Measurements from ENCODE around the gene EAF2. TPM values are rescaled to one million over a fixed set of nuclear protein-coding genes. Genes with fewer than 3 reads are reported as not detected.

Gene EAF2
- 4.4 TPM for total RNA-seq (2021; ENCODE audit: unreplicated experiment)
- polyA plus RNA-seq (2012) = 4.5 and 4.7 TPM in 2 replicates
- Bru-seq, nascent RNA = percentile 40 among the genes with signal in this experiment
- BruChase-seq, experiment 1, labeled RNA remaining after a 6-hour chase = percentile 51 among the genes with signal in this experiment
- percentile 50 among the genes with signal in this experiment for BruChase-seq, experiment 2, labeled RNA remaining after a 2-hour chase
- long read RNA-seq, partial matches to known transcripts = 1 of 6 reads
- long read RNA-seq, other reads (novel, unspliced or antisense) = 0 of 6 reads

DNA sequence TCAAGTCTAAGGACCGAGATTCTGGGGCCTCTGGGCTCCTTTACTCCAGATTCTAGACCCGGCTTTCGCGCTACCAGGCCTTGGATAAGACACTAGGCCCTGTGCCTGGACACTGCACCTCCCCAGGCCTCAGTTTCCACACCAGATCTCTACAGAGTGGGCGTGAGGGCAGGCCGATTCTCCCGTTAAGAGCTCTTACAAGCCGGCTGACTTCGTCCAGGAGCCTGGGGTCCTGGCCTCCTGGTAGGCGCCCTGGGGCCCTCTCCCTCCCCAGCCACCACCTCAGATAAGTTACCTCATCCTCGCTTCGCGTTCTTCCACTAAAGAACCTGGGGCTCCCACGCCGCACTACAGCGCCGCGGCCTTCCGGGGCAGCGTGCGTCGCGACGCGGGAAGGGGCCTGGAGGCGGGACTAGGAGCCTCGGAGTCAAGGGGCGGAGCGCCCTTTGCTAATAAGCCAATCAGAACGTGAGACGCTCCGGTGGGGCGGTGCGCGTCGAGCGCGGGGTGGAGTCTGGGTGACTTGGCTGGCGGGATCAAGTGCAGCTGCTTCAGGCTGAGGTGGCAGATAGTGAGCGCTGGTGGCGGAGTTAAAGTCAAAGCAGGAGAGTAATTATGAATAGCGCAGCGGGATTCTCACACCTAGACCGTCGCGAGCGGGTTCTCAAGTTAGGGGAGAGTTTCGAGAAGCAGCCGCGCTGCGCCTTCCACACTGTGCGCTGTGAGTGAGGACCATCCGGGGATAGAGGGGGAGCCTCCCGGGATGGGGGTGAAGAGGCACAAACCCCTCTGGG lies at the start of gene EAF2, which contains the start of gene IQCB1:
TSS of gene EAF2 (plus strand) at position 539 of the 794 bp plus-strand sequence. CDS start at position 616, 77 bp downstream.
TSS of gene IQCB1 (minus strand) at position 390 of the 794 bp plus-strand sequence. CDS start 6,100 bp downstream, outside the sequence.
- peak within 1 kb of the TSS; percentile 82 to 94 for H3K4me3 ChIP-seq (replicated peaks in 1 of 2; ENCODE audit: low read depth in 1 of 2, low read length in 2 of 2)
- peak within 1 kb of the TSS; percentile 97 for H3K4me2 ChIP-seq (ENCODE audit: low read length)
- peak within 1 kb of the TSS; percentile 91 for H3K9ac ChIP-seq (ENCODE audit: low read length)
- no peak for TF ChIP-seq EGR1 (IDR thresholded peaks at IDR 0.05; ENCODE audit: low read depth)
- TF ChIP-seq, protein P1, sequence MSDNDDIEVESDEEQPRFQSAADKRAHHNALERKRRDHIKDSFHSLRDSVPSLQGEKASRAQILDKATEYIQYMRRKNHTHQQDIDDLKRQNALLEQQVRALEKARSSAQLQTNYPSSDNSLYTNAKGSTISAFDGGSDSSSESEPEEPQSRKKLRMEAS (IDR thresholded peaks at IDR 0.05) = peak; percentile 89
- no peak for TF ChIP-seq ZNF274 (IDR thresholded peaks at IDR 0.05; ENCODE audit: low read depth, low read length)
- peak; percentile 94 for TF ChIP-seq ZFX (IDR thresholded peaks at IDR 0.05)
- TF ChIP-seq, protein P2, sequence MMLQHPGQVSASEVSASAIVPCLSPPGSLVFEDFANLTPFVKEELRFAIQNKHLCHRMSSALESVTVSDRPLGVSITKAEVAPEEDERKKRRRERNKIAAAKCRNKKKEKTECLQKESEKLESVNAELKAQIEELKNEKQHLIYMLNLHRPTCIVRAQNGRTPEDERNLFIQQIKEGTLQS (IDR thresholded peaks at IDR 0.05) = no peak
- TF ChIP-seq POLR2AphosphoS5 (IDR thresholded peaks at IDR 0.05; ENCODE audit: low read depth, low read length) = peak; percentile 90
- TF ChIP-seq JUND (IDR thresholded peaks at IDR 0.05) = no peak
- TF ChIP-seq SIN3A (IDR thresholded peaks at IDR 0.05; ENCODE audit: low read depth) = peak; percentile 74
- TF ChIP-seq, protein P3, sequence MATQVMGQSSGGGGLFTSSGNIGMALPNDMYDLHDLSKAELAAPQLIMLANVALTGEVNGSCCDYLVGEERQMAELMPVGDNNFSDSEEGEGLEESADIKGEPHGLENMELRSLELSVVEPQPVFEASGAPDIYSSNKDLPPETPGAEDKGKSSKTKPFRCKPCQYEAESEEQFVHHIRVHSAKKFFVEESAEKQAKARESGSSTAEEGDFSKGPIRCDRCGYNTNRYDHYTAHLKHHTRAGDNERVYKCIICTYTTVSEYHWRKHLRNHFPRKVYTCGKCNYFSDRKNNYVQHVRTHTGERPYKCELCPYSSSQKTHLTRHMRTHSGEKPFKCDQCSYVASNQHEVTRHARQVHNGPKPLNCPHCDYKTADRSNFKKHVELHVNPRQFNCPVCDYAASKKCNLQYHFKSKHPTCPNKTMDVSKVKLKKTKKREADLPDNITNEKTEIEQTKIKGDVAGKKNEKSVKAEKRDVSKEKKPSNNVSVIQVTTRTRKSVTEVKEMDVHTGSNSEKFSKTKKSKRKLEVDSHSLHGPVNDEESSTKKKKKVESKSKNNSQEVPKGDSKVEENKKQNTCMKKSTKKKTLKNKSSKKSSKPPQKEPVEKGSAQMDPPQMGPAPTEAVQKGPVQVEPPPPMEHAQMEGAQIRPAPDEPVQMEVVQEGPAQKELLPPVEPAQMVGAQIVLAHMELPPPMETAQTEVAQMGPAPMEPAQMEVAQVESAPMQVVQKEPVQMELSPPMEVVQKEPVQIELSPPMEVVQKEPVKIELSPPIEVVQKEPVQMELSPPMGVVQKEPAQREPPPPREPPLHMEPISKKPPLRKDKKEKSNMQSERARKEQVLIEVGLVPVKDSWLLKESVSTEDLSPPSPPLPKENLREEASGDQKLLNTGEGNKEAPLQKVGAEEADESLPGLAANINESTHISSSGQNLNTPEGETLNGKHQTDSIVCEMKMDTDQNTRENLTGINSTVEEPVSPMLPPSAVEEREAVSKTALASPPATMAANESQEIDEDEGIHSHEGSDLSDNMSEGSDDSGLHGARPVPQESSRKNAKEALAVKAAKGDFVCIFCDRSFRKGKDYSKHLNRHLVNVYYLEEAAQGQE (IDR thresholded peaks at IDR 0.05; ENCODE audit: low read depth) = no peak
- TF ChIP-seq POLR2A (IDR thresholded peaks at IDR 0.05; ENCODE audit: borderline replicate concordance, extremely low read depth, insufficient read depth, insufficient read length) = peak; percentile 80
- TF ChIP-seq YY1 (IDR thresholded peaks at IDR 0.05; ENCODE audit: extremely low read depth, insufficient replicate concordance, low read depth, low read length) = no peak
- no peak for TF ChIP-seq CBX3 (IDR thresholded peaks at IDR 0.05; ENCODE audit: low read depth)
- TF ChIP-seq, protein P4, sequence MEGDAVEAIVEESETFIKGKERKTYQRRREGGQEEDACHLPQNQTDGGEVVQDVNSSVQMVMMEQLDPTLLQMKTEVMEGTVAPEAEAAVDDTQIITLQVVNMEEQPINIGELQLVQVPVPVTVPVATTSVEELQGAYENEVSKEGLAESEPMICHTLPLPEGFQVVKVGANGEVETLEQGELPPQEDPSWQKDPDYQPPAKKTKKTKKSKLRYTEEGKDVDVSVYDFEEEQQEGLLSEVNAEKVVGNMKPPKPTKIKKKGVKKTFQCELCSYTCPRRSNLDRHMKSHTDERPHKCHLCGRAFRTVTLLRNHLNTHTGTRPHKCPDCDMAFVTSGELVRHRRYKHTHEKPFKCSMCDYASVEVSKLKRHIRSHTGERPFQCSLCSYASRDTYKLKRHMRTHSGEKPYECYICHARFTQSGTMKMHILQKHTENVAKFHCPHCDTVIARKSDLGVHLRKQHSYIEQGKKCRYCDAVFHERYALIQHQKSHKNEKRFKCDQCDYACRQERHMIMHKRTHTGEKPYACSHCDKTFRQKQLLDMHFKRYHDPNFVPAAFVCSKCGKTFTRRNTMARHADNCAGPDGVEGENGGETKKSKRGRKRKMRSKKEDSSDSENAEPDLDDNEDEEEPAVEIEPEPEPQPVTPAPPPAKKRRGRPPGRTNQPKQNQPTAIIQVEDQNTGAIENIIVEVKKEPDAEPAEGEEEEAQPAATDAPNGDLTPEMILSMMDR (IDR thresholded peaks at IDR 0.05 in 2 of 3, conservative IDR thresholded peaks at IDR 0.05 in 1 of 3; ENCODE audit: borderline replicate concordance in 1 of 3, insufficient read depth in 1 of 3, low read depth in 2 of 3, low read length in 2 of 3) = no peak
- TF ChIP-seq EZH2 (IDR thresholded peaks at IDR 0.05) = no peak
- no peak for TF ChIP-seq TCF7L2 (IDR thresholded peaks at IDR 0.05; ENCODE audit: borderline replicate concordance, extremely low read depth, insufficient read depth, insufficient read length)
- TF ChIP-seq SRF (IDR thresholded peaks at IDR 0.05; ENCODE audit: low read depth) = no peak
- no peak for TF ChIP-seq FOSL1 (IDR thresholded peaks at IDR 0.05; ENCODE audit: low read depth)
- no peak for TF ChIP-seq RAD21 (IDR thresholded peaks at IDR 0.05; ENCODE audit: low read depth)
- peak; percentile 61 for TF ChIP-seq SP1 (IDR thresholded peaks at IDR 0.05; ENCODE audit: low read depth)
- TF ChIP-seq ELF1 (IDR thresholded peaks at IDR 0.05; ENCODE audit: borderline replicate concordance, low read depth) = no peak; the same call in 1 of the 2 replicates
- ATAC-seq (peak; percentile 99), DNase-seq (ENCODE audit: low read depth, low spot score) (peak; percentile 93)
- POLR2A ChIA-PET = interaction anchor here (0.6 kb wide), 1 partner anchor 9 kb away, joined by 3 read pairs; no protein-coding TSS in a partner anchor
- RAD21 ChIA-PET (ENCODE audit: low non-redundant PET in 1 of 2, low total read pairs in 2 of 2, uncharacterized antibody in 2 of 2, unreplicated experiment in 2 of 2) = no interaction called here
- H3K9me2 ChIP-seq (ENCODE audit: insufficient read depth) = no peaks in the 10 kb centered on the region
- no peaks in the 10 kb centered on the region for H3K9me3 ChIP-seq (ENCODE audit: control insufficient read depth in 1 of 2, insufficient read depth in 1 of 2, low read depth in 1 of 2, low read length in 2 of 2)
- intact Hi-C loops (cut with micrococcal nuclease) = loop anchor here (5.0 kb wide), 1 partner anchor 288 kb away; the partner anchor contains the start of gene POLQ
- H3K79me2 ChIP-seq (ENCODE audit: insufficient read depth, low read length) = peaks cover 46% of the 10 kb centered on the region
- peak within 1 kb of the TSS; percentile 46 for H3K27ac ChIP-seq (ENCODE audit: low read depth, low read length)
- CTCF ChIA-PET = no interaction called here
- H2AFZ ChIP-seq (ENCODE audit: low read depth, low read length, poor library complexity, severe bottlenecking) = peak within 1 kb of the TSS; percentile 79
- H3K36me3 ChIP-seq (ENCODE audit: control insufficient read depth in 1 of 2, insufficient read depth in 2 of 2, low read length in 2 of 2) = peaks cover 0 to 17% of the 10 kb centered on the region in 2 experiments; a peak in 2 of 4 replicates
- peaks cover 0 to 15% of the 10 kb centered on the region in 2 experiments; a peak in 2 of 4 replicates for H3K4me1 ChIP-seq (ENCODE audit: control insufficient read depth in 1 of 2, insufficient read depth in 2 of 2, low read length in 2 of 2)
- H4K20me1 ChIP-seq (ENCODE audit: insufficient read depth) = no peaks in the 10 kb centered on the region
- no peaks in the 10 kb centered on the region; the same call in 1 of the 2 replicates for H3K27me3 ChIP-seq (ENCODE audit: insufficient read depth, low read length)
- BruUV-seq (replicated peaks) = no TSS peak
